K562 (cell line): ENCODE results near the gene MOGAT2. TPM values are rescaled to one million over a fixed set of nuclear protein-coding genes. Genes with fewer than 3 reads are reported as not detected.
"Not testable (repeated sequence)": the region's sequence is repeated elsewhere in the genome, so short reads cannot be mapped to it uniquely, and the experiment has no call there.

Source experiments
- ATAC-seq: fragments of 200-7000 bp; cut with Tn5 transposase; 3 replicates; pipeline ENCODE4 v1.9.1; 2020; ENCODE audit warnings: moderate library complexity
- BruUV-seq: library from RNA; stranded (reverse); fragments of 400-500 nt; replicated peaks from 2 replicates; lab custom pipeline; 2021; lab: Mats Ljungman, UMichigan
- CTCF ChIA-PET: fragments of 300-600 bp; formaldehyde crosslinking; extraction: SDS; loops from one replicate; lab custom pipeline; 2021; ENCODE audit warnings: low intra/inter-chr PET ratio; lab: Yijun Ruan, JAX
- POLR2A ChIA-PET: fragments of 300-600, 350-650 bp; sonication (Branson Sonifier 250); formaldehyde crosslinking; extraction: SDS; loops from one replicate; lab custom pipeline; 2021; ENCODE audit warnings: antibody characterized with exemption, inconsistent platforms; lab: Yijun Ruan, JAX
- DNase-seq, 4 experiments: peaks; one replicate each; pipeline versions ENCODE4 v3.0.0 to v3.0.0-alpha.2; 2011 to 2018; ENCODE audit warnings: low spot score in 3 of 4, mixed read lengths in 3 of 4; ENCODE audit errors: extremely low read depth in 1 of 4
- FAIRE-seq: peaks from 2 replicates; lab custom pipeline; 2011; peaks lifted over from hg19 to GRCh38; lab: Jason Lieb, UNC
- H2AFZ ChIP-seq: 2 replicates; pipeline ENCODE4 v1.6.0; 2011; ENCODE audit warnings: low read depth, low read length, control low read depth, inconsistent platforms
- H3K27ac ChIP-seq: fragments of 200-600 bp; 3 replicates; pipeline ENCODE4 v1.8.0; 2011; ENCODE audit warnings: low read depth, mild to moderate bottlenecking, control low read depth, inconsistent platforms, low read length, moderate library complexity, mixed read lengths; ENCODE audit errors: extremely low read depth
- H3K27me3 ChIP-seq, 2 experiments: fragments of 300-600 bp in 1 of 2; 2 replicates in 1 of 2; 3 replicates in 1 of 2; pipeline versions ENCODE4 v1.6.0 to v1.8.0; 2011; ENCODE audit warnings: inconsistent platforms in 2 of 2, low read length in 2 of 2, mild to moderate bottlenecking in 1 of 2, mixed read lengths in 1 of 2, moderate library complexity in 1 of 2; ENCODE audit not compliant: control insufficient read depth in 2 of 2, insufficient read depth in 2 of 2
- H3K36me3 ChIP-seq: fragments of 300-600 bp; 3 replicates; pipeline ENCODE4 v1.8.0; 2011; ENCODE audit warnings: mild to moderate bottlenecking, low read length, inconsistent platforms; ENCODE audit not compliant: control insufficient read depth, insufficient read depth
- H3K4me1 ChIP-seq, 2 experiments: fragments of 200-600 bp in 1 of 2; replicated peaks in 1 of 2; 2 replicates in 1 of 2; 3 replicates in 1 of 2; pipeline versions ENCODE4 v1.5.1 to v1.8.0; 2011; ENCODE audit warnings: inconsistent platforms in 2 of 2, low read length in 2 of 2, mild to moderate bottlenecking in 1 of 2, mixed read lengths in 1 of 2, moderate library complexity in 1 of 2; ENCODE audit not compliant: control insufficient read depth in 2 of 2, insufficient read depth in 2 of 2
- H3K4me2 ChIP-seq: 2 replicates; pipeline ENCODE4 v1.6.1; 2011; ENCODE audit warnings: low read length, control low read depth, inconsistent platforms, mixed read lengths; ENCODE audit not compliant: insufficient read depth
- H3K4me3 ChIP-seq: fragments of 200-600 bp; sonication (generic), shearing (Covaris generic); 2 replicates; pipeline ENCODE4 v1.5.1; 2016; ENCODE audit warnings: control low read depth, inconsistent platforms
- H3K79me2 ChIP-seq: fragments of 200-600 bp; 3 replicates; pipeline ENCODE4 v1.8.0; 2011; ENCODE audit warnings: low read length, inconsistent platforms; ENCODE audit not compliant: control insufficient read depth, insufficient read depth
- H3K9ac ChIP-seq, 2 experiments: 2 replicates each; pipeline versions ENCODE4 v1.6.0 to v1.6.1; 2011; ENCODE audit warnings: low read depth in 2 of 2, low read length in 2 of 2, control low read depth in 1 of 2, inconsistent platforms in 1 of 2, mild to moderate bottlenecking in 1 of 2, mixed read lengths in 1 of 2; ENCODE audit not compliant: insufficient read depth in 1 of 2
- H3K9me1 ChIP-seq: one replicate; pipeline ENCODE4 v1.6.0; 2011; ENCODE audit warnings: inconsistent platforms, mild to moderate bottlenecking, low read length, moderate library complexity; ENCODE audit not compliant: control insufficient read depth, insufficient read depth
- H3K9me3 ChIP-seq: replicated peaks from 2 replicates; pipeline ENCODE4 v1.5.1; 2011; ENCODE audit warnings: low read depth, low read length, inconsistent platforms; ENCODE audit not compliant: control insufficient read depth, insufficient read depth
- H4K20me1 ChIP-seq: replicated peaks from 2 replicates; pipeline ENCODE4 v1.6.1; 2011; ENCODE audit warnings: low read length, inconsistent platforms, mixed read lengths; ENCODE audit not compliant: control insufficient read depth, insufficient read depth
- ARID1B ChIP-seq: fragments of 450-650 bp; IDR thresholded peaks from 2 replicates; pipeline ENCODE4 v1.6.1; 2016; ENCODE audit warnings: antibody characterized with exemption, mild to moderate bottlenecking, inconsistent platforms
- CBFA2T2 ChIP-seq: fragments of 450-650 bp; conservative IDR thresholded peaks from 2 replicates; pipeline ENCODE4 v1.6.1; 2017; ENCODE audit warnings: mild to moderate bottlenecking
- CBFA2T3 ChIP-seq: fragments of 450-650 bp; IDR thresholded peaks from 2 replicates; pipeline ENCODE4 v1.6.1; 2017
- FOXA3 ChIP-seq, 2 experiments: fragments of 450-650 bp in 1 of 2; sonication (generic) in 1 of 2; formaldehyde crosslinking; IDR thresholded peaks in 1 of 2; conservative IDR thresholded peaks in 1 of 2; 2 replicates each; pipeline versions ENCODE4 v1.4.0 to v1.8.0; 2020 to 2022; ENCODE audit warnings: mild to moderate bottlenecking in 2 of 2, missing genetic modification reagents in 1 of 2
- FOXJ2 ChIP-seq: fragments of 200-800 bp; sonication (Bioruptor generic); IDR thresholded peaks from 2 replicates; pipeline ENCODE4 v1.6.1; 2016; ENCODE audit warnings: missing genetic modification characterization, missing compliant biosample characterization
- HDAC2 ChIP-seq: fragments of 450-650 bp; IDR thresholded peaks from 2 replicates; pipeline ENCODE4 v1.6.1; 2016; ENCODE audit warnings: mild to moderate bottlenecking
- KDM1A ChIP-seq, 2 experiments: fragments of 450-650 bp; IDR thresholded peaks; 2 replicates each; pipeline ENCODE4 v1.6.1; 2016; ENCODE audit warnings: mild to moderate bottlenecking in 2 of 2
- MTA2 ChIP-seq: fragments of 450-650 bp; IDR thresholded peaks from 2 replicates; pipeline ENCODE4 v1.6.1; 2016; ENCODE audit warnings: low read depth
- RCOR1 ChIP-seq, 2 experiments: IDR thresholded peaks; 2 replicates each; pipeline ENCODE4 v1.6.1; 2012; ENCODE audit warnings: low read depth in 2 of 2, low read length in 2 of 2, borderline replicate concordance in 1 of 2, improper control_type of control experiment in 1 of 2
- SMARCA4 ChIP-seq: fragments of 450-650 bp; IDR thresholded peaks from 2 replicates; pipeline ENCODE4 v1.6.1; 2016
- SMARCE1 ChIP-seq: fragments of 450-650 bp; IDR thresholded peaks from 2 replicates; pipeline ENCODE4 v1.7.1; 2016; ENCODE audit warnings: mild to moderate bottlenecking
- SOX6 ChIP-seq: fragments of 450-650 bp; IDR thresholded peaks from 2 replicates; pipeline ENCODE4 v1.6.1; 2014; ENCODE audit warnings: mild to moderate bottlenecking
- SPI1 ChIP-seq: IDR thresholded peaks from 2 replicates; pipeline ENCODE4 v1.6.1; 2011; ENCODE audit warnings: low read depth, low read length, control low read depth, borderline replicate concordance
- WGBS: fragments of 100-300 bp; shearing (Covaris generic); methylation state at CpG from one replicate; pipeline ENCODE4 v1.1.6; 2016; ENCODE audit warnings: low coverage, mixed read lengths; ENCODE audit not compliant: insufficient coverage; ENCODE audit errors: missing lambda C conversion rate; 5-methylcytosine and 5-hydroxymethylcytosine counted together
- in situ Hi-C: fragments of 300-500 bp; cut with MboI; formaldehyde crosslinking; loops from 4 replicates; pipeline ENCODE4 v1.15.0; 2018; ENCODE audit warnings: inconsistent platforms, mixed read lengths
- intact Hi-C: fragments of 100-400 bp; cut with micrococcal nuclease; formaldehyde crosslinking; loops from 2 replicates; pipeline ENCODE4 v1.14.2; 2022
- polyA plus RNA-seq, 8 experiments: library from polyadenylated mRNA; depleted of rRNA in 4 of 8; stranded (reverse) in 5 of 8; unstranded in 3 of 8; fragments of >200 nt; fragmentation: Nextera tagmentation in 2 of 8; fragmentation: Illumina TruSeq in 1 of 8; extraction: Ambion mirVana in 2 of 8; extraction: Trizol in 1 of 8; gene quantifications; 2 replicates each; pipeline versions ENCODE4 v1.2.1 to v1.2.3, GENCODE V29; 2011 to 2014; ENCODE audit warnings: inconsistent platforms in 1 of 8, missing spikeins in 1 of 8
- total RNA-seq, 7 experiments: library from RNA; depleted of rRNA in 6 of 7; stranded (reverse); fragments of >200 nt in 6 of 7; fragmentation: Illumina TruSeq in 2 of 7; extraction: Trizol in 2 of 7; gene quantifications; 2 replicates each; pipeline versions ENCODE4 v1.2.1 to v1.2.3, GENCODE V29; 2011 to 2021; ENCODE audit warnings: low replicate concordance in 1 of 7

Gene MOGAT2
- total and polyA plus RNA-seq, 9 of the 15 experiments (the other 6 are each of a cell fraction or from before 2014, with no cell fraction given), result 0.09 TPM; not detected in 7

GRCh38 chr11:75683856-75684255 lies 33.8 kb upstream of the MOGAT2 start:
- H4K20me1 ChIP-seq, H3K9me3 ChIP-seq: not testable (repeated sequence)
- POLR2A ChIA-PET, result interaction anchor here (0.6 kb wide), 1 partner anchor 215 kb away, joined by 3 read pairs; no protein-coding TSS in a partner anchor

More at GRCh38 chr11:75683856-75684255, 33.8 kb upstream of the MOGAT2 start:
- DNase-seq, ATAC-seq, H3K79me2 ChIP-seq, BruUV-seq, H3K36me3 ChIP-seq, H2AFZ ChIP-seq, H3K27ac ChIP-seq, H3K4me1 ChIP-seq, CTCF ChIA-PET, H3K9me1 ChIP-seq, H3K9ac ChIP-seq, intact Hi-C loops, H3K4me3 ChIP-seq, in situ Hi-C loops, FAIRE-seq, H3K4me2 ChIP-seq: not testable (repeated sequence)
- WGBS, result 0% methylated on average over 1 of the region's 1 CpG
- TF ChIP-seq FOXJ2 (tag) (peak; percentile 52; the same call in 1 of the 2 replicates), CBFA2T2 (0 out of 2 replicates have a peak, but pooled peaks have one; percentile 17), SOX6 (peak; percentile 59; the same call in 1 of the 2 replicates), SPI1 (peak; percentile 82), ARID1B (peak; percentile 66), SMARCE1 (peak; percentile 74; the same call in 1 of the 2 replicates), MTA2 (0 out of 2 replicates have a peak, but pooled peaks have one; percentile 18), KDM1A (IDR thresholded peaks at IDR 0.05) (peak; percentile 45 to 56; a peak in 3 of 4 replicates), FOXA3 (CRISPR knock-in tag; conservative IDR thresholded peaks at IDR 0.05 in 1 of 2, IDR thresholded peaks at IDR 0.05 in 1 of 2) (peak in 1 of 2 experiments; percentile 69; a peak in 2 of 4 replicates), HDAC2 (0 out of 2 replicates have a peak, but pooled peaks have one; percentile 23), SMARCA4 (peak; percentile 57; the same call in 1 of the 2 replicates), RCOR1 (IDR thresholded peaks at IDR 0.05; ENCODE audit: borderline replicate concordance in 1 of 2, low read depth in 2 of 2, low read length in 2 of 2) (peak in 1 of 2 experiments; percentile 41; a peak in 1 of 4 replicates), CBFA2T3 (peak; percentile 33)
- peaks cover 7 to 18% of the 10 kb centered on the region in 2 experiments for H3K27me3 ChIP-seq
